HCT116 (cell line): Measurements from ENCODE around the gene RPS6KL1. TPM values are rescaled to one million over a fixed set of nuclear protein-coding genes. Genes with fewer than 3 reads are reported as not detected.

ENCODE experiments used
- ATAC-seq: fragments of 200-7000 bp; cut with Tn5 transposase; 2 replicates; pipeline ENCODE4 v1.9.1; 2020; ENCODE audit warnings: mild to moderate bottlenecking, moderate library complexity
- BruUV-seq: library from RNA; stranded (reverse); fragments of 400-500 nt; replicated peaks from 2 replicates; lab custom pipeline; 2021; lab: Mats Ljungman, UMichigan
- CTCF ChIA-PET: fragments of 300-600 bp; sonication (Branson Sonifier 250); formaldehyde crosslinking; loops from one replicate; lab custom pipeline; 2021; ENCODE audit warnings: antibody characterized with exemption; lab: Charles Lee
- POLR2A ChIA-PET: fragments of 300-600, 350-600 bp; sonication (Branson Sonifier 250); formaldehyde crosslinking; loops from one replicate; lab custom pipeline; 2021; ENCODE audit warnings: antibody characterized with exemption; lab: Charles Lee
- RAD21 ChIA-PET, 2 experiments: fragments of 300-600 bp; sonication (Branson Sonifier 250); formaldehyde crosslinking; loops; one replicate each; lab custom pipeline; 2023; ENCODE audit warnings: low total read pairs in 2 of 2; ENCODE audit not compliant: uncharacterized antibody in 2 of 2, unreplicated experiment in 2 of 2, low non-redundant PET in 1 of 2; lab: Charles Lee
- DNase-seq: peaks from one replicate; pipeline ENCODE4 v3.0.0-alpha.2; 2010; ENCODE audit warnings: low read depth, low spot score
- H2AFZ ChIP-seq: fragments of 200-600 bp; shearing (Covaris generic), sonication (generic); 2 replicates; pipeline ENCODE4 v1.6.1; 2017; ENCODE audit warnings: low read depth, mixed run types, mixed read lengths, antibody characterized with exemption, low read length; ENCODE audit not compliant: poor library complexity, severe bottlenecking
- H3K27ac ChIP-seq: 2 replicates; pipeline ENCODE4 v1.5.1; 2012; ENCODE audit warnings: low read depth, low read length
- H3K27me3 ChIP-seq: fragments of 200-600 bp; sonication (generic); 2 replicates; pipeline ENCODE4 v1.6.1; 2016; ENCODE audit warnings: mixed run types, low read length, mixed read lengths; ENCODE audit not compliant: insufficient read depth
- H3K36me3 ChIP-seq, 2 experiments: fragments of 200-500 bp in 1 of 2; fragments of 200-600 bp in 1 of 2; sonication (Bioruptor generic) in 1 of 2; sonication (generic) in 1 of 2; 2 replicates each; pipeline versions ENCODE4 v1.5.1 to v1.6.1; 2014 to 2016; ENCODE audit warnings: low read length in 2 of 2, inconsistent platforms in 1 of 2, mixed read lengths in 1 of 2, mixed run types in 1 of 2; ENCODE audit not compliant: insufficient read depth in 2 of 2, control insufficient read depth in 1 of 2
- H3K4me1 ChIP-seq, 2 experiments: fragments of 200-600 bp in 1 of 2; sonication (generic) in 1 of 2; 2 replicates each; pipeline versions ENCODE4 v1.5.1 to v1.6.1; 2012 to 2017; ENCODE audit warnings: low read length in 2 of 2, inconsistent platforms in 1 of 2, mild to moderate bottlenecking in 1 of 2, mixed read lengths in 1 of 2, mixed run types in 1 of 2, moderate library complexity in 1 of 2; ENCODE audit not compliant: insufficient read depth in 2 of 2, control insufficient read depth in 1 of 2
- H3K4me2 ChIP-seq: fragments of 200-600 bp; sonication (generic); 2 replicates; pipeline ENCODE4 v1.6.1; 2017; ENCODE audit warnings: mixed run types, low read length, mixed read lengths
- H3K4me3 ChIP-seq, 2 experiments: fragments of 200-600 bp in 1 of 2; sonication (generic) in 1 of 2; replicated peaks in 1 of 2; 2 replicates each; pipeline ENCODE4 v1.5.1; 2011 to 2016; ENCODE audit warnings: low read length in 2 of 2, control low read depth in 1 of 2, low read depth in 1 of 2, mild to moderate bottlenecking in 1 of 2, mixed read lengths in 1 of 2, mixed run types in 1 of 2
- H3K79me2 ChIP-seq: fragments of 200-600 bp; sonication (generic); 2 replicates; pipeline ENCODE4 v1.6.1; 2017; ENCODE audit warnings: mild to moderate bottlenecking, mixed run types, low read length, moderate library complexity, mixed read lengths; ENCODE audit not compliant: insufficient read depth
- H3K9ac ChIP-seq: fragments of 200-600 bp; sonication (generic); 2 replicates; pipeline ENCODE4 v1.6.1; 2016; ENCODE audit warnings: low read length, mixed read lengths
- H3K9me2 ChIP-seq: fragments of 200-600 bp; sonication (generic), shearing (Covaris generic); 2 replicates; pipeline ENCODE4 v1.6.1; 2017; ENCODE audit warnings: mixed run types, mild to moderate bottlenecking, moderate library complexity; ENCODE audit not compliant: insufficient read depth
- H3K9me3 ChIP-seq, 2 experiments: fragments of 200-500 bp in 1 of 2; fragments of 200-600 bp in 1 of 2; sonication (Bioruptor generic) in 1 of 2; sonication (generic) in 1 of 2; 2 replicates each; pipeline ENCODE4 v1.6.1; 2014 to 2017; ENCODE audit warnings: low read length in 2 of 2, mixed read lengths in 2 of 2, inconsistent platforms in 1 of 2, low read depth in 1 of 2, mild to moderate bottlenecking in 1 of 2, mixed run types in 1 of 2, moderate library complexity in 1 of 2; ENCODE audit not compliant: control insufficient read depth in 1 of 2, insufficient read depth in 1 of 2
- H4K20me1 ChIP-seq: fragments of 200-600 bp; sonication (generic), shearing (Covaris generic); 2 replicates; pipeline ENCODE4 v1.6.1; 2017; ENCODE audit warnings: mixed run types, mild to moderate bottlenecking, moderate library complexity; ENCODE audit not compliant: insufficient read depth
- CTCF ChIP-seq, 3 experiments: fragments of 200-600 bp in 1 of 3; sonication (generic) in 1 of 3; IDR thresholded peaks in 2 of 3; conservative IDR thresholded peaks in 1 of 3; 2 replicates each; pipeline ENCODE4 v1.5.1; 2012 to 2017; ENCODE audit warnings: low read depth in 2 of 3, low read length in 2 of 3, antibody characterized with exemption in 1 of 3, borderline replicate concordance in 1 of 3, control low read depth in 1 of 3, mild to moderate bottlenecking in 1 of 3, mixed read lengths in 1 of 3, mixed run types in 1 of 3, moderate library complexity in 1 of 3; ENCODE audit not compliant: insufficient read depth in 1 of 3
- EGR1 ChIP-seq: IDR thresholded peaks from 2 replicates; pipeline ENCODE4 v1.6.1; 2012; ENCODE audit warnings: low read depth
- JUND ChIP-seq: IDR thresholded peaks from 2 replicates; pipeline ENCODE4 v1.6.1; 2012
- MAX ChIP-seq: IDR thresholded peaks from 2 replicates; pipeline ENCODE4 v1.6.1; 2012
- POLR2A ChIP-seq: IDR thresholded peaks from 2 replicates; pipeline ENCODE4 v1.7.0; 2011; ENCODE audit warnings: borderline replicate concordance; ENCODE audit not compliant: insufficient read depth, insufficient read length; ENCODE audit errors: extremely low read depth
- YY1 ChIP-seq: IDR thresholded peaks from 2 replicates; pipeline ENCODE4 v1.6.1; 2011; ENCODE audit warnings: low read length, low read depth, moderate library complexity, mild to moderate bottlenecking; ENCODE audit not compliant: insufficient replicate concordance; ENCODE audit errors: extremely low read depth
- ZBTB33 ChIP-seq: IDR thresholded peaks from 2 replicates; pipeline ENCODE4 v1.6.1; 2011; ENCODE audit warnings: mild to moderate bottlenecking, low read length, moderate library complexity; ENCODE audit not compliant: insufficient replicate concordance; ENCODE audit errors: extremely low read depth
- ZFX ChIP-seq: fragments of 450-650 bp; IDR thresholded peaks from 2 replicates; pipeline ENCODE4 v1.6.1; 2017
- ZNF274 ChIP-seq: fragments of 200-500 bp; sonication (Bioruptor generic); IDR thresholded peaks from 2 replicates; pipeline ENCODE4 v1.6.1; 2014; ENCODE audit warnings: mild to moderate bottlenecking, low read depth, low read length, inconsistent platforms
- intact Hi-C: fragments of 100-400 bp; cut with micrococcal nuclease; formaldehyde crosslinking; loops from 2 replicates; pipeline ENCODE4 v1.10.0; 2022
- total RNA-seq: library from RNA; stranded (reverse); gene quantifications from one replicate; pipeline ENCODE4 v1.2.1, GENCODE V29; 2021; ENCODE audit not compliant: unreplicated experiment

Gene RPS6KL1
- total RNA-seq, 1 experiment from 2014 or later = 6.7 TPM

GRCh38 chr14:74892745-74893144 is 30.3 kb downstream of the RPS6KL1 start:
- intact Hi-C loops = no loop called here
- peaks cover 11% of the 10 kb centered on the region in 2 experiments for H3K4me1 ChIP-seq

More at GRCh38 chr14:74892745-74893144, 30.3 kb downstream of the RPS6KL1 start:
- H3K9me3 ChIP-seq = no peaks in the 10 kb centered on the region
- no peak for ATAC-seq
- H3K27me3 ChIP-seq = no peaks in the 10 kb centered on the region
- H3K4me3 ChIP-seq = no peak overlapping the region
- RAD21 ChIA-PET = no interaction called here
- H3K9ac ChIP-seq = no peak overlapping the region
- no peak overlapping the region for H3K4me2 ChIP-seq
- H3K9me2 ChIP-seq = no peaks in the 10 kb centered on the region
- CTCF ChIA-PET = interaction anchor here (0.8 to 1.4 kb wide), 2 partner anchors 13 to 32 kb away, joined by 4 to 6 read pairs; no protein-coding TSS in a partner anchor
- TF ChIP-seq JUND (no peak), CTCF (IDR thresholded peaks at IDR 0.05 in 2 of 3, conservative IDR thresholded peaks at IDR 0.05 in 1 of 3; ENCODE audit: borderline replicate concordance in 1 of 3, insufficient read depth in 1 of 3, low read depth in 2 of 3, low read length in 2 of 3) (no peak), ZNF274 (no peak), YY1 (no peak), ZBTB33 (no peak), POLR2A (no peak), EGR1 (no peak), ZFX (no peak), MAX (no peak)
- H3K27ac ChIP-seq = no peak overlapping the region
- no peak for DNase-seq
- peaks cover 26% of the 10 kb centered on the region for H3K79me2 ChIP-seq
- peaks cover 56 to 73% of the 10 kb centered on the region in 2 experiments; a peak in 3 of 4 replicates for H3K36me3 ChIP-seq
- H2AFZ ChIP-seq = no peak overlapping the region
- BruUV-seq = no TSS peak
- POLR2A ChIA-PET = no interaction called here
- H4K20me1 ChIP-seq = peaks cover 7% of the 10 kb centered on the region; the same call in 1 of the 2 replicates
